Hematopoietic multipotent progenitor cell treated with erythropoietin and hydrocortisone succinate and interleukin-3 and kit ligand, for 8 days (in vitro differentiated cells): ENCODE measurements around the gene HPS3.
"Not testable (repeated sequence)": the region's sequence is repeated elsewhere in the genome, so short reads cannot be mapped to it uniquely, and the experiment has no call there.

ENCODE experiments used
- DNase-seq: peaks from one replicate; pipeline ENCODE4 v3.0.0-alpha.2; 2015

HPS3 gene

GRCh38 chr3:149195221-149195620 is 65.8 kb downstream of the HPS3 start:
- no peak for DNase-seq

- DNase-seq, result not testable (repeated sequence)
Observed at GRCh38 chr3:149196805-149197592, 67.6 kb downstream of the HPS3 start.

GRCh38 chr3:149197669-149198068 is 68.2 kb downstream of the HPS3 start:
- no peak for DNase-seq

- no peak for DNase-seq
Observed at GRCh38 chr3:149198611-149199010, 69.2 kb downstream of the HPS3 start.

GRCh38 chr3:149199474-149199873 is 70.0 kb downstream of the HPS3 start:
- peak; percentile 9 for DNase-seq

GRCh38 chr3:149203758-149204157 is 74.3 kb downstream of the HPS3 start:
- DNase-seq, result no peak

- DNase-seq, result no peak
Observed at GRCh38 chr3:149204390-149204991, 75.1 kb downstream of the HPS3 start.

GRCh38 chr3:149207475-149207874 is 78.0 kb downstream of the HPS3 start:
- DNase-seq, result no peak

- DNase-seq, result no peak
Observed at GRCh38 chr3:149209431-149209830, 80.0 kb downstream of the HPS3 start.

GRCh38 chr3:149212386-149212785 is 82.9 kb downstream of the HPS3 start:
- no peak for DNase-seq

GRCh38 chr3:149214702-149215101 is 85.3 kb downstream of the HPS3 start:
- no peak for DNase-seq

GRCh38 chr3:149215515-149215914 is 86.1 kb downstream of the HPS3 start:
- DNase-seq, result no peak

GRCh38 chr3:149216193-149216869 is 86.9 kb downstream of the HPS3 start:
- DNase-seq, result no peak

GRCh38 chr3:149217347-149217746 is 87.9 kb downstream of the HPS3 start:
- DNase-seq, result no peak

GRCh38 chr3:149219380-149220121 is 90.1 kb downstream of the HPS3 start:
- not testable (repeated sequence) for DNase-seq

- DNase-seq, result no peak
Observed at GRCh38 chr3:149221783-149222517, 92.5 kb downstream of the HPS3 start, which contains the start of gene CP. CP (minus strand) TSS chr3:149221829; CDS start chr3:149221792, 37 bp downstream.
